HG03095 (cell line): ENCODE measurements around the gene CHST11.

ENCODE experiments used
- ATAC-seq: cut with Tn5 transposase; IDR thresholded peaks from one replicate; pipeline ENCODE4 v1.9.1; 2021; ENCODE audit warnings: moderate library complexity; ENCODE audit not compliant: unreplicated experiment

CHST11 gene

GRCh38 chr12:104669089-104669721 lies 212.5 kb downstream of the CHST11 start:
- ATAC-seq: no peak

- ATAC-seq: peak; percentile 58
Measured at GRCh38 chr12:104669851-104670337, 213.1 kb downstream of the CHST11 start.

- ATAC-seq: no peak
Measured at GRCh38 chr12:104670439-104671408, 214.0 kb downstream of the CHST11 start.

- ATAC-seq: peak; percentile 68
Measured at GRCh38 chr12:104671409-104672095, 214.8 kb downstream of the CHST11 start.

GRCh38 chr12:104672096-104672445 lies 215.3 kb downstream of the CHST11 start:
- no peak for ATAC-seq

GRCh38 chr12:104672501-104673265 lies 215.9 kb downstream of the CHST11 start:
- ATAC-seq: no peak

GRCh38 chr12:104673294-104673693 lies 216.5 kb downstream of the CHST11 start:
- ATAC-seq: no peak

GRCh38 chr12:104673696-104674482 lies 217.1 kb downstream of the CHST11 start:
- ATAC-seq: no peak

- ATAC-seq: no peak
Measured at GRCh38 chr12:104676636-104677035, 219.9 kb downstream of the CHST11 start.

GRCh38 chr12:104677441-104678089 lies 220.8 kb downstream of the CHST11 start:
- no peak for ATAC-seq

- peak; percentile 40 for ATAC-seq
Measured at GRCh38 chr12:104680070-104680469, 223.3 kb downstream of the CHST11 start.

GRCh38 chr12:104680491-104680890 lies 223.7 kb downstream of the CHST11 start:
- ATAC-seq: no peak

- no peak for ATAC-seq
Measured at GRCh38 chr12:104681012-104681690, 224.4 kb downstream of the CHST11 start.

GRCh38 chr12:104682790-104683279 lies 226.1 kb downstream of the CHST11 start:
- peak; percentile 59 for ATAC-seq

GRCh38 chr12:104683831-104684503 lies 227.2 kb downstream of the CHST11 start:
- ATAC-seq: no peak

- ATAC-seq: no peak
Measured at GRCh38 chr12:104684884-104685283, 228.1 kb downstream of the CHST11 start.

- no peak for ATAC-seq
Measured at GRCh38 chr12:104685366-104685765, 228.6 kb downstream of the CHST11 start.

GRCh38 chr12:104686196-104686595 lies 229.4 kb downstream of the CHST11 start:
- no peak for ATAC-seq
